H1 (cell line): ENCODE measurements around the gene RHOT1. TPM values are rescaled to one million over a fixed set of nuclear protein-coding genes. Genes with fewer than 3 reads are reported as not detected.

Experiments
- CTCF ChIA-PET: fragments of 300-600 bp; sonication (Branson Sonifier 250); formaldehyde crosslinking; loops from one replicate; lab custom pipeline; 2021; ENCODE audit not compliant: partially characterized antibody; lab: Charles Lee
- POLR2A ChIA-PET: fragments of 300-600 bp; sonication (Branson Sonifier 250); formaldehyde crosslinking; loops from one replicate; lab custom pipeline; 2021; ENCODE audit warnings: inconsistent platforms; ENCODE audit not compliant: partially characterized antibody; lab: Charles Lee
- DNase-seq, 2 experiments: peaks; one replicate each; pipeline versions ENCODE4 v3.0.0 to v3.0.0-alpha.2; 2010 to 2022; ENCODE audit warnings: low spot score in 2 of 2, low read depth in 1 of 2, mixed read lengths in 1 of 2
- FAIRE-seq: peaks from 2 replicates; lab custom pipeline; 2011; peaks lifted over from hg19 to GRCh38; lab: Jason Lieb, UNC
- H2AFZ ChIP-seq: 2 replicates; pipeline ENCODE4 v1.8.1; 2012; ENCODE audit warnings: low read length, inconsistent platforms
- H2AK5ac ChIP-seq: 2 replicates; pipeline ENCODE4 v1.6.1; 2013; ENCODE audit warnings: low read depth, low read length
- H2BK120ac ChIP-seq: replicated peaks from 2 replicates; pipeline ENCODE3; 2013; ENCODE audit warnings: low read depth, low read length, inconsistent platforms
- H2BK12ac ChIP-seq: 2 replicates; pipeline ENCODE4 v1.6.1; 2013; ENCODE audit warnings: low read depth, low read length
- H2BK15ac ChIP-seq: 2 replicates; pipeline ENCODE4 v1.6.1; 2013; ENCODE audit warnings: low read length
- H2BK20ac ChIP-seq: 2 replicates; pipeline ENCODE4 v1.6.1; 2013; ENCODE audit warnings: low read length
- H2BK5ac ChIP-seq: 2 replicates; pipeline ENCODE4 v1.6.1; 2013; ENCODE audit warnings: low read depth, low read length
- H3K14ac ChIP-seq: 2 replicates; pipeline ENCODE4 v1.6.1; 2013; ENCODE audit warnings: inconsistent platforms; ENCODE audit not compliant: insufficient read length
- H3K18ac ChIP-seq: 2 replicates; pipeline ENCODE4 v1.6.1; 2013; ENCODE audit warnings: low read length; ENCODE audit errors: extremely low read depth
- H3K23ac ChIP-seq: 2 replicates; pipeline ENCODE4 v1.6.1; 2013; ENCODE audit warnings: inconsistent platforms; ENCODE audit not compliant: insufficient read length
- H3K23me2 ChIP-seq: 2 replicates; pipeline ENCODE4 v1.6.1; 2013; ENCODE audit warnings: low read depth, low read length
- H3K27ac ChIP-seq: 2 replicates; pipeline ENCODE4 v1.6.1; 2011; ENCODE audit warnings: low read depth, low read length, inconsistent platforms
- H3K27me3 ChIP-seq, 4 experiments: replicated peaks in 1 of 4; 1 replicate in 1 of 4; 2 replicates in 3 of 4; pipeline versions ENCODE4 v1.6.1 to v1.8.1; 2011 to 2013; ENCODE audit warnings: low read length in 3 of 4, mild to moderate bottlenecking in 3 of 4, inconsistent platforms in 2 of 4, mixed read lengths in 2 of 4, moderate library complexity in 1 of 4; ENCODE audit not compliant: control insufficient read depth in 3 of 4, insufficient read depth in 3 of 4; ENCODE audit errors: extremely low read depth in 1 of 4
- H3K36me3 ChIP-seq, 4 experiments: 2 replicates each; pipeline versions ENCODE4 v1.6.1 to v1.8.1; 2011 to 2013; ENCODE audit warnings: mild to moderate bottlenecking in 4 of 4, low read length in 3 of 4, moderate library complexity in 2 of 4, control low read depth in 1 of 4, inconsistent platforms in 1 of 4; ENCODE audit not compliant: insufficient read depth in 4 of 4, control insufficient read depth in 2 of 4
- H3K4ac ChIP-seq: replicated peaks from 2 replicates; pipeline ENCODE3; 2013; ENCODE audit warnings: low read length, low read depth, mixed read lengths, inconsistent platforms; ENCODE audit not compliant: insufficient read length
- H3K4me1 ChIP-seq, 4 experiments: replicated peaks in 1 of 4; 1 replicate in 1 of 4; 2 replicates in 3 of 4; pipeline versions ENCODE4 v1.6.1 to v1.8.1; 2011 to 2013; ENCODE audit warnings: low read length in 3 of 4, inconsistent platforms in 2 of 4, mixed read lengths in 1 of 4; ENCODE audit not compliant: insufficient read depth in 4 of 4, control insufficient read depth in 3 of 4
- H3K4me2 ChIP-seq, 2 experiments: 2 replicates each; pipeline versions ENCODE4 v1.6.1 to v1.8.1; 2011 to 2013; ENCODE audit warnings: low read depth in 2 of 2, low read length in 2 of 2, control low read depth in 1 of 2, inconsistent platforms in 1 of 2, mild to moderate bottlenecking in 1 of 2; ENCODE audit not compliant: insufficient read depth in 1 of 2
- H3K4me3 ChIP-seq, 4 experiments: fragments of 200-600, 300-600 bp in 1 of 4; sonication (generic), shearing (Covaris generic), sonication (Bioruptor Twin) in 1 of 4; 2 replicates each; pipeline versions ENCODE4 v1.5.1 to v1.8.1; 2011 to 2016; ENCODE audit warnings: low read length in 4 of 4, low read depth in 3 of 4, control low read depth in 2 of 4, inconsistent platforms in 2 of 4, mild to moderate bottlenecking in 2 of 4, mixed read lengths in 1 of 4, moderate library complexity in 1 of 4; ENCODE audit not compliant: insufficient read depth in 2 of 4; ENCODE audit errors: extremely low read depth in 1 of 4
- H3K56ac ChIP-seq: replicated peaks from 2 replicates; pipeline ENCODE3; 2013; ENCODE audit warnings: low read depth, mild to moderate bottlenecking, mixed read lengths, low read length, inconsistent platforms; ENCODE audit not compliant: insufficient read length
- H3K79me1 ChIP-seq: 2 replicates; pipeline ENCODE4 v1.6.1; 2013; ENCODE audit warnings: low read depth, low read length, control low read depth
- H3K79me2 ChIP-seq, 2 experiments: 2 replicates each; pipeline versions ENCODE4 v1.6.1 to v1.8.1; 2012 to 2013; ENCODE audit warnings: low read length in 2 of 2, mild to moderate bottlenecking in 2 of 2, inconsistent platforms in 1 of 2; ENCODE audit not compliant: insufficient read depth in 2 of 2, control insufficient read depth in 1 of 2
- H3K9ac ChIP-seq, 4 experiments: replicated peaks in 1 of 4; 1 replicate in 1 of 4; 2 replicates in 3 of 4; pipeline versions ENCODE4 v1.6.1 to v1.8.1; 2011 to 2013; ENCODE audit warnings: low read depth in 3 of 4, low read length in 3 of 4, control low read depth in 2 of 4, mild to moderate bottlenecking in 2 of 4, moderate library complexity in 2 of 4, inconsistent platforms in 1 of 4; ENCODE audit errors: extremely low read depth in 1 of 4
- H3K9me3 ChIP-seq, 2 experiments: 2 replicates each; pipeline versions ENCODE4 v1.6.1 to v1.8.1; 2012 to 2013; ENCODE audit warnings: mild to moderate bottlenecking in 2 of 2, moderate library complexity in 2 of 2, control low read depth in 1 of 2, inconsistent platforms in 1 of 2, low read depth in 1 of 2, low read length in 1 of 2, mixed read lengths in 1 of 2; ENCODE audit not compliant: insufficient read depth in 2 of 2
- H4K20me1 ChIP-seq, 2 experiments: replicated peaks in 1 of 2; 2 replicates each; pipeline versions ENCODE3 to v1.8.1; 2011 to 2013; ENCODE audit warnings: inconsistent platforms in 2 of 2, low read length in 2 of 2, mild to moderate bottlenecking in 1 of 2; ENCODE audit not compliant: insufficient read depth in 2 of 2, control insufficient read depth in 1 of 2
- H4K5ac ChIP-seq: 2 replicates; pipeline ENCODE4 v1.6.1; 2013; ENCODE audit warnings: low read length, low read depth, mixed read lengths, inconsistent platforms; ENCODE audit not compliant: insufficient read length
- H4K8ac ChIP-seq: 2 replicates; pipeline ENCODE4 v1.8.0; 2013; ENCODE audit warnings: mild to moderate bottlenecking, moderate library complexity, low read length, inconsistent platforms; ENCODE audit not compliant: insufficient read depth; ENCODE audit errors: extremely low read depth
- H4K91ac ChIP-seq: replicated peaks from 2 replicates; pipeline ENCODE3; 2013; ENCODE audit warnings: low read length, mixed read lengths, inconsistent platforms; ENCODE audit not compliant: insufficient read length
- ASH2L ChIP-seq: fragments of 200-600, 300-600 bp; sonication (generic); IDR thresholded peaks from one replicate; pipeline ENCODE4 v1.7.1; 2017; ENCODE audit warnings: low read length
- BRCA1 ChIP-seq: IDR thresholded peaks from 2 replicates; pipeline ENCODE4 v1.6.1; 2012; ENCODE audit warnings: low read depth, low read length, improper control_type of control experiment
- CHD1 ChIP-seq: IDR thresholded peaks from 2 replicates; pipeline ENCODE4 v1.6.1; 2012; ENCODE audit warnings: low read depth, low read length, improper control_type of control experiment
- E2F6 ChIP-seq: IDR thresholded peaks from 2 replicates; pipeline ENCODE4 v1.6.1; 2012; ENCODE audit warnings: inconsistent platforms
- EGR1 ChIP-seq: IDR thresholded peaks from 2 replicates; pipeline ENCODE4 v1.6.1; 2011; ENCODE audit warnings: low read depth, low read length, borderline replicate concordance
- EZH2 ChIP-seq: fragments of 200-600 bp; sonication (generic); IDR thresholded peaks from 2 replicates; pipeline ENCODE4 v1.7.1; 2012; ENCODE audit warnings: low read depth, mild to moderate bottlenecking, moderate library complexity, low read length, inconsistent platforms; ENCODE audit not compliant: severe bottlenecking
- JUN ChIP-seq: IDR thresholded peaks from 2 replicates; pipeline ENCODE4 v1.6.1; 2011; ENCODE audit warnings: low read depth, mild to moderate bottlenecking, improper control_type of control experiment, low read length
- KDM1A ChIP-seq: fragments of 200-600, 300-600 bp; sonication (generic); IDR thresholded peaks from 2 replicates; pipeline ENCODE4 v1.7.1; 2016; ENCODE audit warnings: mild to moderate bottlenecking, low read length, borderline replicate concordance
- SRF ChIP-seq: IDR thresholded peaks from 2 replicates; pipeline ENCODE4 v1.6.1; 2011; ENCODE audit warnings: mild to moderate bottlenecking, low read depth, low read length, moderate library complexity
- SUZ12 ChIP-seq: fragments of 200-600 bp; sonication (generic); IDR thresholded peaks from 2 replicates; pipeline ENCODE4 v1.6.1; 2012; ENCODE audit warnings: mild to moderate bottlenecking, inconsistent platforms, low read length, moderate library complexity, mixed read lengths
- TCF12 ChIP-seq: IDR thresholded peaks from 2 replicates; pipeline ENCODE4 v1.6.1; 2011; ENCODE audit warnings: low read depth, mild to moderate bottlenecking, low read length
- WGBS, 2 experiments: shearing (Covaris generic) in 1 of 2; methylation state at CpG; one replicate each; pipeline versions ENCODE4 v1.1.6 to v1.1.7; 2013 to 2015; ENCODE audit warnings: low lambda C conversion rate in 2 of 2, mixed read lengths in 2 of 2, inconsistent platforms in 1 of 2, low coverage in 1 of 2, missing lambda C conversion rate in 1 of 2; ENCODE audit not compliant: insufficient replicate concordance in 2 of 2, insufficient coverage in 1 of 2, insufficient read length in 1 of 2; ENCODE audit errors: extremely low coverage in 1 of 2, missing lambda C conversion rate in 1 of 2; 5-methylcytosine and 5-hydroxymethylcytosine counted together
- polyA plus RNA-seq, 7 experiments: library from polyadenylated mRNA; depleted of rRNA in 3 of 7; stranded (reverse) in 5 of 7; unstranded in 2 of 7; fragments of >200 nt in 5 of 7; fragments of 200-250 nt in 2 of 7; gene quantifications; 1 replicate in 5 of 7; 2 replicates in 1 of 7; 4 replicates in 1 of 7; pipeline versions ENCODE4 v1.2.1 to v1.2.3, GENCODE V29; 2011 to 2013; ENCODE audit warnings: missing spikeins in 2 of 7, mixed read lengths in 2 of 7
- total RNA-seq: library from RNA; stranded (reverse); fragmentation: NEBNext Ultra II Directional; extraction: Animal tissue kit (Norgen Biotek cat#: 25700); gene quantifications from 2 replicates; pipeline ENCODE4 v1.2.1, GENCODE V29; 2021

Gene RHOT1
- total and polyA plus RNA-seq, 2 of the 8 experiments (the other 6 are each of a cell fraction or from before 2014, with no cell fraction given) = 34.2 to 38.2 TPM

GRCh38 chr17:32265192-32265923, 123.1 kb downstream of the RHOT1 start, which contains the start of gene RHBDL3:
Gene RHBDL3, plus strand, starts transcription at chr17:32265832. Its CDS starts 358 bp downstream, at chr17:32266190.
- DNase-seq = no peak
- TF ChIP-seq CHD1 (no peak), BRCA1 (no peak), EGR1 (no peak), JUN (no peak), ASH2L (peak; percentile 64), TCF12 (no peak), EZH2 (peak; percentile 46), KDM1A (no peak), SUZ12 (peak; percentile 41; the same call in 1 of the 2 replicates), SRF (no peak), E2F6 (no peak; the same call in 1 of the 2 replicates)

More at GRCh38 chr17:32265192-32265923, 123.1 kb downstream of the RHOT1 start, which contains the start of gene RHBDL3:
- H3K9me3 ChIP-seq = no peaks in the 10 kb centered on the region
- H3K4me2 ChIP-seq = peak within 1 kb of the TSS; percentile 91 to 92
- H2AFZ ChIP-seq = peak within 1 kb of the TSS; percentile 43
- FAIRE-seq = no peak
- POLR2A ChIA-PET = interaction anchor here (1.0 to 4.5 kb wide), 5 partner anchors 10 to 51 kb away, joined by 3 to 15 read pairs (median 3); no protein-coding TSS in a partner anchor
- H3K79me1 ChIP-seq = peaks cover 12% of the 10 kb centered on the region
- WGBS, 2 experiments = 3% methylated on average over 26 of the region's 68 CpGs; no CpG with 5 or more reads in 1 of the 2 experiments
- peaks cover 17% of the 10 kb centered on the region; the same call in 1 of the 2 replicates for H3K23me2 ChIP-seq
- H3K36me3 ChIP-seq = no peaks in the 10 kb centered on the region
- no peak within 1 kb of the TSS for H3K27ac ChIP-seq
- no peak within 1 kb of the TSS for H3K4ac ChIP-seq
- peaks cover 0 to 34% (median 29%) of the 10 kb centered on the region in 4 experiments; a peak in 5 of 7 replicates for H3K27me3 ChIP-seq
- peak within 1 kb of the TSS; percentile 44 for H4K91ac ChIP-seq
- H4K20me1 ChIP-seq = peaks cover 0 to 1% of the 10 kb centered on the region in 2 experiments
- H2BK20ac ChIP-seq = 0 out of 2 replicates have a peak within 1 kb of the TSS, but pooled peaks have one; percentile 64
- H2AK5ac ChIP-seq = no peak within 1 kb of the TSS
- H2BK12ac ChIP-seq = peak within 1 kb of the TSS; percentile 83; the same call in 1 of the 2 replicates
- CTCF ChIA-PET = interaction anchor here (0.6 to 6.5 kb wide), 10 partner anchors 9 to 56 kb away, joined by 3 to 61 read pairs (median 10); no protein-coding TSS in a partner anchor
- H3K23ac ChIP-seq = no peak within 1 kb of the TSS
- no peak within 1 kb of the TSS for H3K56ac ChIP-seq
- H2BK5ac ChIP-seq = no peak within 1 kb of the TSS
- H4K8ac ChIP-seq = no peak within 1 kb of the TSS; the same call in 1 of the 2 replicates
- peaks cover 0 to 8% of the 10 kb centered on the region in 2 experiments; a peak in 1 of 4 replicates for H3K79me2 ChIP-seq
- H3K4me1 ChIP-seq = peaks cover 7 to 24% (median 16%) of the 10 kb centered on the region in 4 experiments
- H3K18ac ChIP-seq = peak within 1 kb of the TSS; percentile 42; the same call in 1 of the 2 replicates
- no peak within 1 kb of the TSS for H4K5ac ChIP-seq
- no peak within 1 kb of the TSS for H2BK120ac ChIP-seq
- 0 out of 2 replicates have a peak within 1 kb of the TSS, but pooled peaks have one; percentile 61 for H2BK15ac ChIP-seq
- no peak within 1 kb of the TSS for H3K14ac ChIP-seq
- H3K4me3 ChIP-seq = peak within 1 kb of the TSS; percentile 42 to 87 (median 67)
- H3K9ac ChIP-seq = peak within 1 kb of the TSS in 2 of 4 experiments; percentile 8 to 45; a peak in 4 of 7 replicates
